T-helper 17 cell (primary cell): ENCODE measurements around the gene OR2K2. TPM values are rescaled to one million over a fixed set of nuclear protein-coding genes. Genes with fewer than 3 reads are reported as not detected.
"Not testable (repeated sequence)": the region's sequence is repeated elsewhere in the genome, so short reads cannot be mapped to it uniquely, and the experiment has no call there.

Source experiments
- ATAC-seq: fragments of 150-1000 bp; cut with Tn5 transposase; 2 replicates; pipeline ENCODE4 v1.10.0; 2021; ENCODE audit warnings: mild to moderate bottlenecking, moderate library complexity
- DNase-seq, 3 donors: peaks; one replicate each; pipeline versions ENCODE4 v3.0.0 to v3.0.0-alpha.2; 2020 to 2021
- H3K9me3 ChIP-seq: one replicate; pipeline ENCODE4 v1.7.0; 2013; ENCODE audit warnings: low read length, mild to moderate bottlenecking; ENCODE audit not compliant: control insufficient read depth, poor library complexity, severe bottlenecking
- H3K27ac Mint-ChIP-seq: one replicate; pipeline ENCODE4 v1.8.0; 2022; ENCODE audit warnings: mild to moderate bottlenecking, moderate library complexity, mixed read lengths
- H3K27me3 Mint-ChIP-seq: one replicate; pipeline ENCODE4 v1.8.0; 2022; ENCODE audit warnings: mixed read lengths
- H3K36me3 Mint-ChIP-seq: one replicate; pipeline ENCODE4 v1.8.0; 2022; ENCODE audit warnings: low read depth, mixed read lengths
- H3K4me1 Mint-ChIP-seq: one replicate; pipeline ENCODE4 v1.8.0; 2022; ENCODE audit warnings: mild to moderate bottlenecking, mixed read lengths
- H3K4me3 Mint-ChIP-seq: one replicate; pipeline ENCODE4 v1.8.0; 2022; ENCODE audit warnings: mild to moderate bottlenecking, moderate library complexity, mixed read lengths
- total RNA-seq, 4 donors: library from RNA in 2 of 4; stranded (reverse) in 2 of 4; gene quantifications; one replicate each; pipeline ENCODE4 v1.2.3 and lab custom pipeline; 2022 to 2026

OR2K2 gene
- total RNA-seq, 2 donors from 2014 or later, result not detected

DNA sequence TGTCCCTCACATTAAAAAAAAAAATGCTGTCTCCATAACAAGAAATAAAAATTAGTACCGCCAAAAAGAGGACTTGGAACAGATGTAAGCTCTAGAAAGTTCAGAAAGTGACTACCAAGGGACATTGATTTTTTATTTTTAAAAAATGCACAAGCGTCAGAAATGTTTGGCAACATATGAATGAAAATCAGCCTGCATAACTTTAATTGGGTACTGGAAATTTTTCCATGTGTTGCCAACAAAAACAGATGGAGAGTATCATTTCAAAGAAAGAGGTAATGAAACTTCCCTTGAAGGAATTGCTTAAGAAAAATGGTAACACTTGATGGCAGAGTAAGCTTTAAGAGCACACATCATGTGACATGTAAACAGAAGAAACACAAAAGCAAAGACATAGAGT is 47.2 kb downstream of the OR2K2 start:
- H3K4me1 Mint-ChIP-seq, result no peaks in the 10 kb centered on the region
- ATAC-seq, result no peak
- no peaks in the 10 kb centered on the region for H3K36me3 Mint-ChIP-seq
- no peak for DNase-seq
- peaks cover 3% of the 10 kb centered on the region for H3K9me3 ChIP-seq
- H3K4me3 Mint-ChIP-seq, result no peak overlapping the region
- peaks cover 5% of the 10 kb centered on the region for H3K27me3 Mint-ChIP-seq
- H3K27ac Mint-ChIP-seq, result no peak overlapping the region

DNA sequence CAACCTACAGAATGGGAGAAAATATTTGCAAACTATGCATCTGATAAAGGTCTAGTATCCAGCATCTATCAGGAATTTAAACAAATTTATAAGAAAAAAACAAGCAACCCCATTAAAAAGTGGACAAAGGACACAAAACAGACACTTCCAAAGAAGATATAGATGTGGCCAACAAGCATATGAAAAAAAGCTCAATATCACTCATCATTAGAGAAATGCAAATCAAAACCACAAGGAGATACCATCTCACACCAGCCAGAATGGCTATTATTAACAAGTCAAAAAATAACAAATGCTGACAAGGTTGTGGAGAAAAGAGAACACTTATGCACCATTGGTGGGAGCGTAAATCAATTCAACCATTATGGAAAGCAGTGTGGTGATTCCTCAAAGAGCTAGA is 49.2 kb downstream of the OR2K2 start:
- ATAC-seq, H3K4me1 Mint-ChIP-seq, H3K4me3 Mint-ChIP-seq, H3K36me3 Mint-ChIP-seq, H3K9me3 ChIP-seq, DNase-seq, H3K27ac Mint-ChIP-seq: not testable (repeated sequence)
- peaks cover 17% of the 10 kb centered on the region for H3K27me3 Mint-ChIP-seq

Other genes starting within 250 kb of the OR2K2 start
- 10 to 100 TPM; 56.8 to 65.9 TPM for gene ECPAS, start 154.2 kb upstream of the OR2K2 start, total RNA-seq
- 10 to 100 TPM; 21.2 to 21.4 TPM for gene ZNF483, start 195.0 kb upstream of the OR2K2 start, total RNA-seq